MV-4-11 (cell line): ENCODE data around the gene KRCC1.

ENCODE experiments used
- DNase-seq: peaks from one replicate; lab custom pipeline; 2025; lab: John Stamatoyannopoulos, UW

KRCC1 gene

DNA sequence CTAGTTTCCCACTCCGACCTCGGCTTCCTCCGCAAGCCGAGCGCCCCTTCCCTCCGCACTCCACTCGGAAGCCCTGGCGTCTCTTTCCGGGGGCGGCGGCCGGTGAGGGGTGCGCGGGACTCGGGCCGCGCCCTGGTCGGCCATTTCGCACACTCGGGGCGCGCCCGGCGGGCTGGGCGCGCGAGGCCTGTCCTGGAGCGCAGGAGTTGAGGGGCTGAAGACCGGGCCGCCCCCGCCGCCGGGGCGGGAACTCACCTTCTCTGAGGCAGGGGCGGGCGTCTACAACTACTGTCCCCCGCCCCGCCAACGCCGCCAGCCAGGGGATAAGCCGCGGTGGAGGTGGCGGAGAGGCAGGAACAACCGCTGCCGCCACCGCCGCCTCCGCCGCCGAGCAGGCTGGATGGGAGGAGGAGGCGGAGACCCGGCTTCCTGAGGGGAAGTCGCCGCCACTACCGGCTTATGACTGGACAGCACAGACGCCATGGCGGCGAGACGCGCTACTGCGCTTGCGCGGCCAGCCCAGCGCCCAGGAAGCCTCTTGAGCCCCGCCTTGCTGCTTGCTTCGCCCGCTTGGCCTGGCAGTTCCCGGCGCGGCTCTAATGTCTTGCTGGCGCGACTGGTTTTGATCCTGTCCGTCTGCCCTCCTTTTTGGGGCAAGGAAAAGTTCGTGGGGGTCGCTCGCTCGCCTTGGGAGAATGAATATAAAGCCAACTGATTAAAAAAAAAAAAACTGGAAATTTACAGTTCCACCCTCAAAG is at the start of gene KRCC1:
Gene KRCC1 (minus strand): TSS at position 413 of the 758 bp plus-strand sequence. CDS start 27,220 bp downstream, outside the sequence.
- peak; percentile 94 for DNase-seq

DNA sequence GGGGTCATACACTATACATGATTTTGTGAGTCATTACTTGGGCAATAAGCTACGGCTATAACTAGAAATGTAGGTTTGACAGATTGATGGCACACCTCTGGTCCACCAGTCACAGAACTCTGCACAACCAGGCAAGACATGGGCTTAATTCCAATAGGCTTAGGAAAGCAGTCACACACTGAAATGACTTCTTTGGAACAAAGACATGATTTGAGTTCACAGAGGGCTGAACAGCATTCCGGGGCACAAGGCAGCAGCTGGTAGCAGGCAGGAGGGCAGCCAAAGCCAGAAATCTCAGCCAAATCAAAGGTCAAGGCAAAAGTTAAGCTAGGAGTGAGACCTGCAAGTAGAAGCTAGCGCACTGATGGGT is 44.9 kb upstream of the KRCC1 start:
- no peak for DNase-seq

DNA sequence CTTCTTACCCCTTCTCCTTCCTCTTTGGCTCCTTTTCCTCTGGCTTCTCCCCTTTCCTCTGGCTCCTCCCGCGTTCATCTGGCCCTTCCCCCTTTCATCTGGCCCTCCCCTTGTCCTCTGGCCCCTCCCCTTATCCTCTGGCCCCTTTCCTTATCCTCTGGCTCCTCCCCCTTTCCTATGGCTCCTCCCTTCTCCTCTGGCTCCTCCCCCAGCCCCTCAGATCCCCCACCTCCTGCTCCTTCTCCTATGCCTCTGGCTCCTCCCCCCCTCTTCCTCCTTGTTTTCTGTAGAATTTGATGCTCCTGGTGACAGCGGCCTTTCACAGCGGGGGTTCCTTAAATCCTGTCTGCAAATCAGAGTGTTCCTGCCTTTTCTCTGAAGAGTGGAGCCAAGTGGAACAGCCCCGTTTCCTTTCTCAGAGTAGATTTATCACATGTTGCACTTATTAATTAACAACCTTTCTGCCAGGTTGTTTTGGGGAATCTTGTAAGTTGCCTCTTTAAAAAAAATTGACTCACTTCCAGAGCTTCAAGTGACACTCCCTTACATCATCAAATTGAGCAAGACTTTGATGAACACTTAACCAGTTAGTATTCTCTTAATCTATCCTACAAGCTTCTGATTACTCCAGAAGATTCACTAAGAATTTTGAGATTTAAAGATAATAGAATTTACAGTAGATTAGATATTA is 44.4 kb upstream of the KRCC1 start:
- peak; percentile 37 for DNase-seq

DNA sequence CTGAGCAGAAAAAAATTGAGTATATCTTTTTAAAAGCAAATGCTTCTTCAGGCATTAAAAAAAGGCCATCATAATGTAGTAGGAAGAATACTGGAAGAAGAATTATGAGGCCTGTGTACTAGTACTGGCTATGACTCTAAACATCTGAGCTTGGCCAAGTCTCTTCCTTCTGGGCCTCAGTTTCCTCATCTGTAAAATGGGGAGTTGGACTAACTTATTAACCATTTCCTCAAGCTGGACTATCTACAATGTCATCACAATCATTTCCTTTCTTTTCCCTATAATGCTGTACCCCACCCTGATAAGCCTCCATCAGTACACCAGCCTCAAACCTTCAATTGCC is 42.9 kb upstream of the KRCC1 start:
- no peak for DNase-seq

DNA sequence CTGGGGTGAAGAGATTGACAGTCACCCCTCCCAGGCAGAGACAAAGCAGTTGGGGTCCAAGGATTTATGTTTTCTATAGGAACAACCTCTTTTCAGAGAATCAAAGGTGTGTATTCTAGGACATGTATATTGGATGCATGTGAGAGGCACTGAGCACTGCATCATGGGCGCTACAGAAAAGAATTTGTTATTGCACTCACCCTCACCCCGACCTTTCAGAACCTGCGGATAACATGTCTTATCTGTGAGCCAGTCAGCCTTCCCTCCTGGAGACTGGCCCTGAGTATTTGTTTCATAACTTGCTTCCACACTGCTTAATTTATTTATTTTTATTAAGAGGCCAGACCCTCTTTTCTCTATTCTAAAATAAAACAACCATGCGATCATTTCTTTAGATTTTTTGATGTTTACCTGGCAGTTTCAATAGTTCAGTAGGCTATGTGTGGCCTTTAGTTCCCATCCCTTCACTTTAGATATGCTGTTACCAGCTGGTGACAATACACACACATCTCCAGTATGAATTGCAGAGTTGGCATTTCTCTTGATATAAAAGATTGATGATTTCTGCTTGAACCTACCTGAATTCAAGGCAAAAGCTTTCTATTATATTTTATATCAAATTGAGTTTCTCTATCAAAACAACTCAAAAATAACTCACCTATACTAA is 42.4 kb upstream of the KRCC1 start:
- DNase-seq = no peak

DNA sequence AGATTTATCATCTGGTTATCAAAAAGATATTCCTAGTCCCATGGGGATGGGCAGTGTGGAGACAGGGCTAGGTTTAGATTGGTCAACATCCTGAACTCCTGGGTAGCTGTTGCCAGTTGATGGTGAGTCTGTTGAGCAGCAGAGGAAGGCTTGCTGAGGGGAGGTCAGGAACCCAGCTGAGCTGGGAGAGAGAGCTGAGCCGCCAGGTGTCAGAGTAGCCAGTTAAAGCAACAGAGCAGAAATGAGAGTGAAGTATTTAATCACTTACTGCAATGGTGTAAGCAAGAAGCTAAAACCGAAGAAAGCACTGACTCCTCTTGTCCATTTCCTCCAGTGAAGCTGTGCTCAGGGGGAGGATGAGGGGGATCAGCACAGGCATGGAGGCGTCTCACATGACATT is 41.6 kb upstream of the KRCC1 start:
- DNase-seq = no peak

DNA sequence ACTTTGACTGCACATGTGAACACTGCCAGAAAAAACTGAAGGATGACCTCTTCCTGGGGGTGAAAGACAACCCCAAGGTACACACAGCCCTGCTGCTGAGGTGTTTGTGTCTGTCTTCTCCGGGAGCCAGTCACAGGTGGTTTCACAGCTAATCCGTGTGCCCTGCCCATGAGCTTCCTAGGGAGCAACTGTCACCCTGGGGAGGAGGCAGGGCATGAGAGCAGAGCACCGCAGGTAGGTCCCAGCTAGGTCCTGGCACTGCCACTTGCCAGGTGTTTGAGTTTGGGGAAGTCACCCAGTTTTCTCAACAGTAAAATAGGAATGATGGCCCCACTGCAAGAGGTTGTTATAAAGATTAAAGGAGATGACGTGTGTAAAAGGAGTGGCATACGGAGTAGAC is 41.1 kb upstream of the KRCC1 start:
- no peak for DNase-seq

DNA sequence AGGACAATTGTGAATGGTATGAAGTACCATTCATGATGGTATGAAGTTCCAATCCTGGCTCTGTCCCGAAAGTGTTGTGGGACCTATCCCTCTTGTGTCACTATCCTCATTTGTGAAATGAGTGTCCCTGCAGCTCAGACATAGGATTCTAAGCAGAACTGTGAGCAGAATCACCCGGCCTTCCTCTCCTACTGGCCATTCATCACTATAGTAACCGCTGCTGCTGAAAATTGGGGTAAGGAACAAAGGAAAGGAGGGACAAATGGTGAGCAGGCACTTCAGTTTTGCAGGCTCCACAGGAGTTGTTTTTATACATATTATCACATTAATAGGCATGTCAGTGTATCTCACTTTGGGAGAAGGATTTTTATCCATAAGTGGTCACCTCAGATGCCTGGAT is 39.4 kb upstream of the KRCC1 start:
- no peak for DNase-seq

DNA sequence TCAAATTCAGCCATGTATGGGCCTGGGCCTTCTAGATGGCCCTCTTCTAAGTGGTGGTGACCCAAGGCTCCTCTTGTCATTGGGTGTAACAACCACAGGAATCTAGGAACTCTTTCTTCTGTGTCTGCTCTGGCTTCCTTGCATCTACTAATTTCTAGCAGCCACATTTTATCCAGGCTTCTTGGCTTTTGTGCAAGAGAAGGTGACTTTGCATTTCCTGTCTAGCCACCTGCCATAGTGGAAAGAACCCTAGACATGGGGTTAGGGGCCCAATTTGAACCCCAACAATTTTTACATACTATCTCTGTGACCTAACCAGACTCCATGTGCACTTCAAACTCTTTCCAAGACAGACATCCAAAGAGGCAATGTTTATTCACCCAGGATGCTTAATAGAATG is 37.2 kb upstream of the KRCC1 start:
- DNase-seq = peak; percentile 47

DNA sequence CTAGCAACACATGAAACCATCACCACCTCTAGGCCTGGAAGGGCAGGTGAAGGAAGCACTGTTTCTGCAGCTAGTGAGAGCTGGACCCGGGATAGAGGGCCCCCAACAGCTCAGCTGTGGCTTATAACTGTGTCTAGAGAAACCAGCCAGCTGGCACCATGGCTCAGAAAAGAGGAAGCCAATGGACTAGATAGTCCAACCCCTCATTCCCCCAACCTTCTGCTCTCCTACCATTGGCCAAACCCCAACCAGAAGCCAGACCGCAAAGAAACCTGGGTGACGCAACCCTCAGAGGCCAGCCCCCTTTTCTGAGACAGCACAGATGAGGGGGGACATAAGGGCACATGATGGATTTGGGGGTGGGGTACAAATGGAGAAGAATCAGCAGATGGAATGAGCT is 36.4 kb upstream of the KRCC1 start:
- DNase-seq = peak; percentile 98

DNA sequence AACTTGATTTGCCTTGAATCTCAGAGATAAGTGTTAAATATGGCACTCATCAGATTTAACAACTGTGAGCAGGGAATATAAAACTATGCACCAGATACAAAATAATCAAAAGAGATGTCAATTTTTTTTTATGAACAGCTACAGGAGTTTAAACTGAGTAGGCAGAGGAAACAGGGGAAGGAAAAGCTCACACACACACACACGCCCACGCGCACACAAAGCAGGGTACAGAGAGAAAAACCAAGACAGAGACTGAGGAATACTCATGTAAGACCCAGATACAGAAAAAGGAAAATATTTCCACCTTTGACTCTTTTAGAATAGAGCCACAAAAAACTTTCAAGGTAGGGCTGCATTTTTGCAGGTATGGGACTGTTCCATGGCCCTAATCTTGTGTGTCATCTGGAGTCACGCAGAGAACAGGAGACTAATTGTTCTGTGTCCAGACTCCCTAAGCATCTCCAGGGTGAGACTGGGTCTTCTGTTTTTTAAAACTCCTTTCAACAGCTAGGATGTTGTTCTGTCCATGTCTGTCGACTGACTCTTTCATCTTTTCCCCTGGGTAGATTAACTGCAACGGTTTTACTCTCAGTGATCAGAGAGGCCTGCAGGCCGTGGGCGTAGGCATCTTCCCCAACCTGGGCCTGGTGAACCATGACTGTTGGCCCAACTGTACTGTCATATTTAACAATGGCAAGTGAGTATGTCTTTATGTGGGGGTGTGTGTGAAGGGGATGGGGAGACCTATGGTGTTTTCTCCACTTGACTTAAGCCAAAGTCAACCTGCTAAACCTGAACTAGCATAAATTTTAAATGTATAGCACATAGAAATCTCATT is 35.1 kb upstream of the KRCC1 start:
- peak; percentile 36 for DNase-seq

DNA sequence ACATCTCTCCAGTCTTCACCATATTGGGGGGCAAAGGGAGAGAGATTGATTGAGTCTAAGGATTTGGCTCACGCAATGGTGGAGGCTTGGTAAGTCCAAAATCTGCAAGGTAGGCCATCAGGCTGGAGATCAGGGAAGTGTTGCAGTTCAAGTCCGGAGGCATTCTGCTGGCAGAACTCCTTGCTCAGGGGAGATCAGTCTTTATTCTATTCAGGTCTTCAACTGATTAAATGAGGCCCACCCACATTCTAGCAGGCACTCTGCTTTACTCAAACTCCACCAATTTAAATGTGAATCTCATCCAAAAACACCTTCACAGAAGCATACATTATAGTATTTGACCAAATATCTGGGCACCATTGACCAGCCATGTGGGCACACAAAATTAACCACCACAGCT is 33.4 kb upstream of the KRCC1 start:
- no peak for DNase-seq

DNA sequence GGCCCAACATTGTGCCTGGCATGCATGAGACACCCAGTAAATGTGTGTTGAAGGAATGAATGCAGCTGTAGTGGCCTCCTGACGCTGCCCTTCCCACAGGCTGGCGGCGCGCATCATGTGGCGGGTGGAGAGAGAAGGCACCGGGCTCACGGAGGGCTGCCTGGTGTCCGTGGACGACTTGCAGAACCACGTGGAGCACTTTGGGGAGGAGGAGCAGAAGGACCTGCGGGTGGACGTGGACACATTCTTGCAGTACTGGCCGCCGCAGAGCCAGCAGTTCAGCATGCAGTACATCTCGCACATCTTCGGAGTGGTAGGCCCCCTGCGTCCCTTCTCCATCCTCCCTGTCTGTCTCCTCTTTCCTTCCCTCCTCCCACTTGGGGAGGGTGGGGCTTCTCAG is 32.2 kb upstream of the KRCC1 start:
- DNase-seq = no peak

DNA sequence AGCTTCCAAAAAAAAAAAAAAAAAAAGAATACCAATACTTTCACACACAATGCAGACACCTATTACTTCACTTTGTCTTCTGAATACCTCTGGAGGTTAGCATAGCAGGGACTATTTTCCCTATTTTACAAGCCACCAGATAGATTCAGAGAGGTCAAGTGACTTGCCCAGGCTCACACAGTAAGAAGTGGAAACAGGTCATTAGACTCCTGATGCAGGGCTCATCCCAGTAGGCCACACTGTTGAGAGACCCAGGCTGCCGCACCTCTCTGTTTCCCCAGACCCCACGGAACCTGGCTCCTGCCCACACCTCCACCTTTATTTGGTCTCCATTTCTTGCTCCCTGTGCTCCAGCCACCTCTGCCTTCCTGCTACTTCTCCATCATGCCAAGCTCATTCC is 31.5 kb upstream of the KRCC1 start:
- DNase-seq = no peak

DNA sequence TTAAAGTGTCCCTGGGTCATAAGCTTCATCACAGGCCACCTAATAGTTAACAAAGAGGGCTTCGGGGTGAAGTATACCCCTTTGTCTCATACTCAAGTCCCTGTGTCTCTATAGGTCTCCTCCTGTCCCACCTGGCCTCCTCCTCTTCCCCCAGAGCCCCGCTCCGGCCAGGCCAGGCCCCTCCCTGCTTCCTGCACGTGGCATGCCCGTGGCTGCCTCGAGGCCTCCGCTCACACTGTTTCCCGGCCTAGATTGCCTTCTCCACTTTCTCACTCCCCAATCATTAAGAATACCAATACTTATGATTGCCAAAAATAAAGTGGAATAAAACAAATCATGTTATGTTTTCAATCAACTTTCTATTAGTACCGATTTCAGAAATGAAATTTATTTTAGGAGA is 30.8 kb upstream of the KRCC1 start:
- DNase-seq = no peak

DNA sequence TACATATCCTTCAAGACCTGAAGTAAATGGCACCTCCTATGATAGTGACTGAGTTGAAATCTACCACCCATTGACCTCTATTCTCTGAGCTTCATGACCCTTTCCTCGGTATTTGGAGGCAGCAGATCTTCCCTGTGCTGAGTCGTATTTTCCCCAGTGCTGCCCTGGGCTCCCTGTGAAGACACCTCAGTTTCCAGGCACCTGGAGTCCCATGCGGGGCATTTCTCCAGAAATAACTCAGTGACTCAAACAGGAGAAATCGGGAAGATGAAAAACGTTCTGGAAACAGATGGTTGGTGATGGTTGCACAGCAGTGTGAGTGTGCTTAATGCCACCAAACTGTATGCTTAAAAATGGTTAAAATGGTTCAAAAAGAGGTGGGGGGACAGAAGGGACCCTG is 30.0 kb upstream of the KRCC1 start:
- DNase-seq = no peak

DNA sequence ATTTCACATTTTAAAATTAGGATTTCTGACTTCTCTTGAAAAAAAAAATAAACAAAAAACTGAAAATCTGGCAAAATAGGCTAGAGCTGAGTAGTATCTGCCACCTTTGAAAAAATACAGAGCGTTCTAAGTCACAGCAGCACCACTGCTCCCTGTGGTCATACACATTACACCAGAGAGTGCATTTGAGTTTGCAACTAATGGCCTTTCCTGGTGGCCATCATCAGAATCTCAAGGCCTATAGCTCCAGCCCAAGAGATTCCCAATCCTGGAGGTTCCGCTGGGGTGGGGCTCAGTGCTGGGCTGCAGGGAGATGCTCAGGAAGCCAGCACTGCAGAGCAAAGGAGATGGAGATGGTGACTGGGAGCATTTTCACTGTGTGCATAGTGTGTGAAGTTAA is 29.5 kb upstream of the KRCC1 start:
- no peak for DNase-seq

DNA sequence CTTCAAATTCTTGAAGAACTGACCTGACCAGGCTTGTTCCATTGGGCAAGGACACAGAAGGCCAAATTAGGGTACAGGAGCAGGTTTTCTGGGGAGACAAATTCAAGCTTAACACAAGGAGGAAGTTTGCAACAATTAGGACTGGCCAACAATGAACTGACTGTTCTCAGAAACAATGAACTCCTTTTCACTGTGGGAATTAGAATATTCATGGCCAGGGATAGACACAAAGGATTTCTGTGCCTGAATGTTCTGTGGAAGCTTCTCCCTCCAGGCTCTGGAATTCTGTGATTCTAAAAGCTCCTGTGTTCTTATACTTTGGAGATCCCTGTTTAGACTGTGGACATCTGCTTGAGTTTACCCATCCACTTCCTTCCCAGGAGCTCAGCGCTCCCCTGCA is 27.2 kb upstream of the KRCC1 start:
- no peak for DNase-seq

DNA sequence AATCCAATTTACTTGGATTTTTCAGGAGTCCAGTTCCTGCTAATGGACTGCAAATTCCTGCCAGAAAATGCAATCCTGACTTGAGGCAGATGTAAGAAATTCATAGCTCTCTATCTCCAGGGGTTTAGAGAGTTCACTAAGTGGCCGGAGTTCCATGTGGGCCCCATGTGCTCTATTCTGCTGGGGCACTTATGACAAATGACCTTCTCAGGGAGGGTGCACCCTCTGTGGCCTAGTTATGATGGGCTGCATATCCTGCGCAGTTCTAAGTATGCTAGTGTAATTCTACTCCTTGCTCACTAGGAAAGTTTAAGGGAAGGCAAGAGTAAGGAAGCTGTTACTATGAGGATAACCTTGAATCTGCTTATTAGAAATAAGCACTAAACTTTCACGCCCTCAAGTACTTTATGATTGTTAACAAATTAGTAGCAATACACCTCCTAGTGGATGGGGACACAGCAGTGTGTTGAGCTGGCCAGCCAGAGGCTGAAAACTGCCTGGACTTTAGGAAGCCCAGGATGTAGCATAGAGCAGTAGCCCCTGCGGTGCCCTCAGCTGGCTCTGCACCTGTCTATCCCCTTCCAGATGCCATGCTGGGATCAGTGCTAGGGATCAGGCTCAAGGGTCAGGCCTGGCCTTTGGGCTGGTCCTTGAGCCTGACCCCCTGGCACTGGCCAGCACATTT is 26.5 kb upstream of the KRCC1 start:
- DNase-seq = no peak

DNA sequence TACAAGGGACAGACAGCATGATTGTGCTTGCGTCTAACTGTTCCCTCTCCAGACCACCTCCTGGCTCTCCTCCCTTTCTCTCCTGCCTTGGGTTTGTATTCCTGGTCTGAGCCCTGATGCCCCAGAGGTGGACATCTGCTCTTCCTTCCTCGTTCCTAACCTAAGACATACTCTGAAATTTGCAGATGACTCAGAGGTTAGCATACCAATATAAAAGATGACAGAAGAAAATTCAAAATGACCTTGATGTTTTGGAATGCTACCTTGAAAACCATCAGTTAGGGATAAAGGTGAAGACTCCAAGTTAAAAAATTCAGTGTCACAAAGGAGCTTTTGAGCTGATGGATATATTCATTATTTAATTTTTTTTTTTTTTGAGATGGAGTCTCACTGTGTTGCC is 25.0 kb upstream of the KRCC1 start:
- DNase-seq = no peak

DNA sequence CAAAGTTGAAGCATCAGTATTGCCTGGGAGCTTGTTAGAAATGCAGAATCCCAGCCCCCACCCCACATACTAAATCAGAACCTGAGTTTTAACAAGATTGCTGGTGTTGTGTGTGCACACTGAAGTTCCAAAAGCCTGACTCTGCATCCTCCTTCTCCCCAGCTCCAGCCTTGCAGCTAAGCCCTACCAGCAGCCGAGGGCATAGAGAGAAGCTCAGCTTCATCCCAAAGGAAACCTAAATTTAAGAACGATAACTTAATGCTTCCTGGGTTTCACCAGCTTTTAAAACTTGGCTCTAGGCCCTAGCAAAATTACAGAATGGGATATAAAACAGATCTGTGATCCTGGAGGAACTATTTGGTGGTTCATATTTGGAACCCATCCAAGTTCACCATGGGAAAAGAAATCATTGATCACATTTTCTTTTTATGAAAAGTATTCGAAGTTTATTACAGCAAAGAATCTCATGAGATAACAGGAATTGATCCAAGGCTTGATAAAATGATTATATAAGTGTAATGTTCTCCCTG is 23.1 kb upstream of the KRCC1 start:
- DNase-seq = no peak

DNA sequence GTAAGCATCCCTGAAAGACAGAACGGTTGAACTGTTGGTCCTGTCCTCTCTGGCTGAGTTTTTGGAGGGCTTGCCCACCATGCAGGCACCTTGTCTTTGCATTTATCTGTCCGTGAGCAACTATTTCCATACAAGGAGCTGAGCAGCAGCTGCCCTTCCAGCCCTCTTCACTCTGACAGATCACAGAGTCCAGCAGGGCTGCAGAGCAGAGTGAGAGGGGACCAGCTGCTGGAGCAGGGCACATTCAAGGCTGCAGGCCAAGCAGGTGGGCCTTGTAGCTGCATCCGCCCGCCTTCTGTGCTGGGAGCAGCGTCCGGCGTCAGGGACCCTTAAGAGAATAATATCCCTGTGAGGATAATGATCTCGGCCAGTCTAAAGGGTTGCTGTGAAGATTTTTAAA is 21.5 kb upstream of the KRCC1 start:
- no peak for DNase-seq
